Activated naive CD4-positive, alpha-beta T cell treated with anti-CD3 and anti-CD28 coated beads for 36 hours (primary cell): ENCODE measurements around the gene CPT2. TPM values are rescaled to one million over a fixed set of nuclear protein-coding genes. Genes with fewer than 3 reads are reported as not detected.
A peak's percentile ranks its signal among the peaks of the same experiment; 100 is the strongest.
"Not testable (repeated sequence)": the region's sequence is repeated elsewhere in the genome, so short reads cannot be mapped to it uniquely, and the experiment has no call there.

Experiments used
- CTCF ChIA-PET: fragments of 350-600 bp; sonication (Branson Sonifier 250); formaldehyde crosslinking; loops from one replicate; lab custom pipeline; 2021; ENCODE audit warnings: antibody characterized with exemption; lab: Charles Lee
- DNase-seq: peaks from one replicate; pipeline ENCODE4 v3.0.0-alpha.2; 2020
- H3K27ac Mint-ChIP-seq: one replicate; pipeline ENCODE4 v1.8.0; 2021; ENCODE audit warnings: mild to moderate bottlenecking, mixed read lengths
- H3K27me3 Mint-ChIP-seq: one replicate; pipeline ENCODE4 v1.8.0; 2021; ENCODE audit warnings: low read depth, mixed read lengths
- H3K36me3 Mint-ChIP-seq: one replicate; pipeline ENCODE4 v1.8.0; 2021; ENCODE audit warnings: low read depth, mixed read lengths
- H3K4me1 Mint-ChIP-seq: one replicate; pipeline ENCODE4 v1.8.0; 2021; ENCODE audit warnings: low read depth, mixed read lengths
- H3K4me3 Mint-ChIP-seq: one replicate; pipeline ENCODE4 v1.8.0; 2021; ENCODE audit warnings: mild to moderate bottlenecking, moderate library complexity, mixed read lengths
- H3K9me3 Mint-ChIP-seq: one replicate; pipeline ENCODE4 v1.8.0; 2021; ENCODE audit warnings: mixed read lengths
- intact Hi-C: fragments of 100-400 bp; cut with micrococcal nuclease; formaldehyde crosslinking; loops from one replicate; pipeline ENCODE4 v1.15.1; 2023
- total RNA-seq, 2 experiments: library from RNA; stranded (reverse); gene quantifications; one replicate each; pipeline ENCODE4 v1.2.3, GENCODE V29; 2021

The CPT2 gene
- total RNA-seq, 2 experiments from 2014 or later, result 11.3 to 13.8 TPM

DNA sequence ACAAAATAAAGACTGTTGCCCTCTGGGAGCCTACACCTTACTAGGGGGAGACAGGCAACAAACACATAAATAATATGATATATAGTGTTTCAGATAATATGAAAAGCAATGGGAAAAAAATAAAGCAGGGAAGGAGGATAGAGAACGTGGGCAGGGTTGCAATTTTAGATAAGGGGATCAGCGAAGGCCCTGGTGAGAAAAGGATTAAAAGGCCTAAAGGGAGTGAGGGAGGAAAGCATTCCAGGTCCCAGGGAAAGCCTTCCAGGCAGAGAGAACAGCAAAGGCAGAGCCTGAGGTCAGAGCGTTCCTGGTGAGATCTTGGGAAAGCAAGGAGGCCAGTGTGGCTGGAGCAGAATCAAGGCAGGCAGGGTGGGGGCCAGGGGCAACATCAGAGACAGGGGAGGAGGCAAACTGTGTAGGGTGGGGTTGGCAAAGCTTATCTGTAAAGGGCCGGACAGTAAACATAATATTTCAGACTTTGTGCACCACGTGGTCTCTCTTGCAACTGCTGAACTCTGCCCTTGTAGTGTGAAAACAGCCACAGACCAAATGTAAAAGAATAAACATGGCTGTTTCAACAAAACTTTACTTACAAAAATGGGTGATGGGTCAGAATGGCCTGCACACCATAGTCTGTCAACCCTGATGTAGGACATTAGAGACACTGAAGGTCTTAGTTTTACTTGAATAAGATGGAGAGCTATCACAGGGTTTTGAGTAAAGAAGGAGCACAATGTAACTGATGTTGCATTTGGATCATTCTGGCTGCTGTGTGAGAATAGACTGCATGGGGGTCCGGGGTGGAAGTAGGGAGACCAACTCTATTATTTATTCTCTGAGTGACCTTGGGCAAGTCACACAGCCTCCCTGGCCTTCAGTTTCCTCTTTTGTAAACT is 13.3 kb upstream of the CPT2 start:
- Mint-ChIP-seq H3K36me3 (no peaks in the 10 kb centered on the region), H3K4me1 (no peaks in the 10 kb centered on the region), H3K9me3 (no peaks in the 10 kb centered on the region), H3K4me3 (no peak overlapping the region), H3K27me3 (peaks cover 4% of the 10 kb centered on the region), H3K27ac (no peak overlapping the region)
- no peak for DNase-seq
- CTCF ChIA-PET, result interaction anchor here (0.9 to 5.4 kb wide), 5 partner anchors 10 to 341 kb away, joined by 3 to 30 read pairs (median 5); partner anchors contain the start of gene ZYG11A
- intact Hi-C loops, result loop anchor here (5.0 to 10.0 kb wide), 3 partner anchors 71 to 339 kb away; partner anchors contain the start of genes ECHDC2 and ZYG11A

DNA sequence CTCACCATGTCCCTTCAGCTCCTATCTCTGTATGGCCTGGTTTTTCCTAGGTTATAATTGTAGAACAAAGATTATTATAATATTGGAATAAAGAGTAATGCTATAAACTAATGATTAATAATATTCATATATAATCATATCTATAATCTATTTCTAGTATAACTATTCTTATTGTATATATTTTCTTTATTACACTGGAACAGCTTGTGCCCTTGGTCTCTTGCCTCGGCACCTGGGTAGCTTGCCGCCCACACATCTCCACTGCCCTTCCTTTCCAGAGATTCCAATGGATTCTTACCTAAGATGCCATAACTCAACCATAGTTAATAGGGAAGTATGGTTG is 10.7 kb upstream of the CPT2 start:
- not testable (repeated sequence) for H3K4me3 Mint-ChIP-seq, H3K27ac Mint-ChIP-seq, H3K9me3 Mint-ChIP-seq, H3K36me3 Mint-ChIP-seq, H3K4me1 Mint-ChIP-seq, DNase-seq, H3K27me3 Mint-ChIP-seq
- intact Hi-C loops, result loop anchor here (10.0 kb wide), 1 partner anchor 341 kb away; the partner anchor contains the start of gene ZYG11A
- CTCF ChIA-PET, result interaction anchor here (0.7 to 2.0 kb wide), 7 partner anchors 10 to 48 kb away, joined by 3 to 17 read pairs (median 4); partner anchors contain the start of gene CPT2

DNA sequence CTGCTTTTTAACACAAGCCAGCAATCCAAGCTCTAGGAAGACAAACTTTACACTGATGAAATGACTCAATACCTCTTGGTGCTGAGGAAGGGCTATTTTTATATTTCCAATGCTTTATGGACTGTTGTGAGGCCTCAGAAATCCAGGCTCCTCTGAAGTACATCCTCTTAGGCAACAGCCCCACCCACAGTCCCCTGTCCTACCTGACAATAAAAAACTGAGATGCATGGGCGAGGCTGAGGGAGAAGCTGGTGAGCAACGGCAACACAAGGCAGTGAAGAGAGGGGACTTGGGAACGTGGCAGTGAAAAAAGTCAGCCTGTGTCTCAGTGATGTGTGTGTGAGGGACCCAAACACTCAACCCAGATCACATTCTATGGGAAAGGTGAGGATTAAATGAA is 10.1 kb upstream of the CPT2 start:
- Mint-ChIP-seq H3K9me3 (no peaks in the 10 kb centered on the region), H3K36me3 (no peaks in the 10 kb centered on the region), H3K4me3 (no peak overlapping the region), H3K4me1 (no peaks in the 10 kb centered on the region), H3K27ac (no peak overlapping the region), H3K27me3 (no peaks in the 10 kb centered on the region)
- CTCF ChIA-PET, result interaction anchor here (0.6 to 2.0 kb wide), 8 partner anchors 9 to 263 kb away, joined by 3 to 17 read pairs (median 4); partner anchors contain the start of gene CPT2
- intact Hi-C loops, result loop anchor here (10.0 kb wide), 1 partner anchor 342 kb away; the partner anchor contains the start of gene ZYG11A
- DNase-seq, result no peak

DNA sequence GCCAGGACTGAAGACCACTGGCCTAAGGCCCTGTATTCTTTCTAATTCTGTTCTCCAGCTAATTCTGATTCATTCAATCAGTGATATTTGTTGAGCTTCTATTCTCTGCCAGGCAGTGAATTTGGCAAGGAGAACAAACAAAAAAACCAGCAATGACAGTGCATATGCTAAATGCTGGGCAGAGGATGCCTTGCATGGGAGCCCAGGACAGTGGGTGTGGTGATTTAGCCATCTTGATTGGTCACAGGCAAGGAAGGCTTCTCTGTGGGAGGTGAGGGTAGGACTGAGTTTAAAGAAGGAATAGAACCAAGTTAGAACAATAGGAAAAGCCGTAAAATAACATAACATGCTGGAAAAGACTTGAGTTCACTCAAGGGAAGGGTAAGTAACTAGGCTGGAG is 9.2 kb upstream of the CPT2 start:
- no peaks in the 10 kb centered on the region for H3K27me3 Mint-ChIP-seq
- peaks cover 2% of the 10 kb centered on the region for H3K9me3 Mint-ChIP-seq
- H3K4me1 Mint-ChIP-seq, result no peaks in the 10 kb centered on the region
- H3K27ac Mint-ChIP-seq, result no peak overlapping the region
- no peak overlapping the region for H3K4me3 Mint-ChIP-seq
- intact Hi-C loops, result loop anchor here (10.0 kb wide), 1 partner anchor 343 kb away; the partner anchor contains the start of gene ZYG11A
- DNase-seq, result no peak
- H3K36me3 Mint-ChIP-seq, result no peaks in the 10 kb centered on the region
- CTCF ChIA-PET, result interaction anchor here (0.5 to 2.0 kb wide), 4 partner anchors 8 to 144 kb away, joined by 3 to 17 read pairs (median 5); partner anchors contain the start of gene CPT2

DNA sequence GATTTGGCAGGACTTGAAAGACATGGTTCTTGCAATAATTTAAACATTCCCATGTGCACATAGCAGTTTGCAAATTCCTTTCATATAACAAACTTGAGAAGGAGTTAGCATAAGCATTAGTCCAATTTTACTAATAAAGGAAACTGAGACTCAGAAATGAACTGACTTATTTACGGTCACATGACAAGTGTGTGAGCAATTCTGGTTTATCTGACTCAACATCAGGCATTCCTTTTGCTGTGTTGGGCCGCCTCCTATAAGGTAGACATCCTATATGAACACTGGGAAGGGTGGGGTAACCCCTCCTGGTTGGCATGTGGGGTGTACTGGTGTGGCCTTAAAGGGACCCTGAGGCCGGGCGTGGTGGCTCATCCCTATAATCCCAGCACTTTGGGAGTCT is 8.5 kb upstream of the CPT2 start:
- Mint-ChIP-seq H3K27ac (no peak overlapping the region), H3K4me1 (no peaks in the 10 kb centered on the region), H3K27me3 (no peaks in the 10 kb centered on the region), H3K36me3 (no peaks in the 10 kb centered on the region), H3K9me3 (peaks cover 2% of the 10 kb centered on the region), H3K4me3 (no peak overlapping the region)
- no peak for DNase-seq
- intact Hi-C loops, result loop anchor here (10.0 kb wide), 1 partner anchor 343 kb away; the partner anchor contains the start of gene ZYG11A
- CTCF ChIA-PET, result no interaction called here

DNA sequence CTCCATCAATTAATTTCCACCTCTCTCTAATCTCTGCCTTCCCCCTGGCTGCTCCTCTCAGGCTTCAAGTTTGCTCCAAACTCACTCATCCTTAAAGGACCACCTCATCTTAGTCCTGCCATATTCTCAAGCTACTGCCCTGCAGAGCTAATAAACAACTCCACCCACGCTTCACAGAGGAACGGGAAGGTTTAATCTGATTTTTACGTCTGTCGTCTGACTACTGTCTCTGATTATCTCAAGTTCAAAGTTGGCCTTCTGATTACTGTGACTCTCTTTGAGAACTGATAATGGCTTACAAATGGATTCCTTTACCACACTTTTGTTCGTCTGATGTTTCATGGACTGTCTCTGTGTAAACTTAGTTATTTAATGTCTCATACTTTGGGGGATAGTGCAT is 7.6 kb upstream of the CPT2 start:
- CTCF ChIA-PET, result no interaction called here
- no peak overlapping the region for H3K27ac Mint-ChIP-seq
- intact Hi-C loops, result loop anchor here (10.0 kb wide), 1 partner anchor 344 kb away; the partner anchor contains the start of gene ZYG11A

DNA sequence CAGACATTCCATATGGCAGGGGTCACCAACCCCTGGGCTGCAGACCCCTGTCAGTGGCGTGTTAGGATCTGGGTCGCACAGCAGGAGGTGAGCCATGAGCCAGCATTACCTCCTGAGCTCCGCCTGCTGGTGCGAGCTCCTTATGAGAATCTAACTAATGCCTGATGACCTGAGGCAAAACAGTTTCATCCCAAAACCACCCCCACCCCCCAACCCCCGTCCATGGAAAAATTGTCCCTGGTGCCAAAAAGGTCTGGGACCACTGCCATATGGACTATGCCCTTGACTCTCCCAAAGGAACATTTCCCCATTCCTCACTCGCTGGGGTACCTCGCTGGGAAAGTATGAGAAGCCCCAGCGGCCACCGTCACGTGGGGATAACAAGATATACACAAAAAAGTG is 6.4 kb upstream of the CPT2 start:
- CTCF ChIA-PET, result interaction anchor here (6.3 kb wide), 1 partner anchor 8 kb away, joined by 30 read pairs; no protein-coding TSS in a partner anchor
- Mint-ChIP-seq H3K4me3 (no peak overlapping the region), H3K36me3 (no peaks in the 10 kb centered on the region)

More for the DNA sequence above, 7.6 kb upstream of the CPT2 start:
- H3K4me3 Mint-ChIP-seq, result no peak overlapping the region
- H3K9me3 Mint-ChIP-seq, result peaks cover 2% of the 10 kb centered on the region
- H3K4me1 Mint-ChIP-seq, result no peaks in the 10 kb centered on the region
- DNase-seq, result no peak
- H3K27me3 Mint-ChIP-seq, result no peaks in the 10 kb centered on the region
- H3K36me3 Mint-ChIP-seq, result no peaks in the 10 kb centered on the region

DNA sequence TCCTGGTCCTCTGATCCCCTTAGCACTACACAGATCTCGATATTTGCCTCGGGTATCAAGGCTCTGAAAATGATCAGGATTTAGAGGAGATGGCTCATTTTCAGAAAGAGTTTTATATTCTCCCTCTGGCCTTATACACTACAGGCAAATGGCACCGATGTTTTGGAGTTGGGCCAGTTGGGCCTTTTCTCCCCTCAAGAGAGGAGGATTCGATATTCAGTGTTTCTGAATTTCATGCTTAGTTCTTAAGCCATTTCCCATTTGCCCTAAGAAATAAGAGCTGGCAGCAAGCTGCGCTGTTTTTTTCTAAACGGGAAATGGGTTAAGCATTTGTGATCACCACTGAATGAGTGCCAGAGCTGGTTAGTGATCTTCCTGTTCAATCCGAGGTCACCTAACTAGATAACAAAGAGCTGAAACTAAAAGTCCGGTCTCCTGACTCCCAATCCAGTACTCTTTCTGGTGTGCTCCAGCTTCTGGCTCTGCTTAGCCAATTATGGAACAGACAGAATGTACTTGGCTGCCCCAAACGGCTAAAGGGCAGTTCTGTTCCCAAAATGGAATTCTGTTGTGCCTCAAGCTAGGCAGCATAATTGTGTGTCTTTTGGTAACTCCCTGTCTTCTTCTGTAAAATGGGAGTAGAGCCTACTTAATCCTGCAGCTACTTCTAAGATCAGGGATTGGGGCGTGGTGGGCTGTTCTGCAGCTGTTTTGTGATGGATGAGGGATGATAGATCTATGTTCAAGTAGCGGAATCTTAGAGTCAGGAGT is 1.2 kb upstream of the CPT2 start:
- H3K36me3 Mint-ChIP-seq, result peaks cover 12% of the 10 kb centered on the region
- peak overlapping the region; percentile 46 for H3K4me3 Mint-ChIP-seq
- H3K9me3 Mint-ChIP-seq, result peaks cover 2% of the 10 kb centered on the region
- CTCF ChIA-PET, result interaction anchor here (0.6 to 6.3 kb wide), 5 partner anchors 9 to 855 kb away, joined by 3 to 30 read pairs (median 4); no protein-coding TSS in a partner anchor
- peaks cover 21% of the 10 kb centered on the region for H3K4me1 Mint-ChIP-seq
- no peak for DNase-seq
- H3K27me3 Mint-ChIP-seq, result no peaks in the 10 kb centered on the region
- H3K27ac Mint-ChIP-seq, result no peak overlapping the region
- intact Hi-C loops, result loop anchor here (1.0 to 5.0 kb wide), 9 partner anchors 25 to 829 kb away; partner anchors contain the start of genes CC2D1B, CZIB, ECHDC2 and MAGOH

More for the DNA sequence above, 6.4 kb upstream of the CPT2 start:
- intact Hi-C loops, result no loop called here
- Mint-ChIP-seq H3K27me3 (no peaks in the 10 kb centered on the region), H3K4me1 (no peaks in the 10 kb centered on the region), H3K9me3 (peaks cover 2% of the 10 kb centered on the region), H3K27ac (no peak overlapping the region)
- DNase-seq, result no peak

DNA sequence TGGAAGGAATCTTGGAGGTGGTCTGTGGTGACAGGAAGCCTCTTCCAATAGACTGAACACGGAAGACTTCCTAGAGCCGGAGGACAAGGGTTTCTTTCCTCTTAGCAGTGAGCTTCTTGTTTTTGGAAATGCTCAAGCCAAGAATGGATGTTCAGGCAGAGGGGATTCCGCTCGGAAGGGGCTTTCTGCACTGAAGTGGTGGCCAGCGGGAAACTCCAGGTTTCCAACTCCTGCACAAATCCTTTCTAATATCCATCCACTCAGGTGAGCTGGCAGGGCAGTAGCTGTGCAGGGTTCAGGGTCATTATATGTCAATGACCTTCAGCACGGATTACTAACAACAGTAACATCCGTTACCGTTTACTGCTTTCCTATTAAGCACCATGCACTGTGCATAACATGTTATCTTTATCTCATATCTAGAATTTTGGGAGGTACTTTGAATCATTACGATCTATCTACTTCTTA is 573 bp upstream of the CPT2 start:
- Mint-ChIP-seq H3K4me3 (peak overlapping the region; percentile 96), H3K4me1 (peaks cover 21% of the 10 kb centered on the region), H3K36me3 (peaks cover 14% of the 10 kb centered on the region), H3K27me3 (no peaks in the 10 kb centered on the region), H3K9me3 (peaks cover 2% of the 10 kb centered on the region), H3K27ac (peak overlapping the region; percentile 87)
- DNase-seq, result no peak
- intact Hi-C loops, result loop anchor here (1.0 to 5.0 kb wide), 9 partner anchors 24 to 830 kb away; partner anchors contain the start of genes CC2D1B, CZIB, ECHDC2 and MAGOH
- CTCF ChIA-PET, result interaction anchor here (0.6 to 6.3 kb wide), 4 partner anchors 10 to 856 kb away, joined by 3 to 30 read pairs (median 10); no protein-coding TSS in a partner anchor

DNA sequence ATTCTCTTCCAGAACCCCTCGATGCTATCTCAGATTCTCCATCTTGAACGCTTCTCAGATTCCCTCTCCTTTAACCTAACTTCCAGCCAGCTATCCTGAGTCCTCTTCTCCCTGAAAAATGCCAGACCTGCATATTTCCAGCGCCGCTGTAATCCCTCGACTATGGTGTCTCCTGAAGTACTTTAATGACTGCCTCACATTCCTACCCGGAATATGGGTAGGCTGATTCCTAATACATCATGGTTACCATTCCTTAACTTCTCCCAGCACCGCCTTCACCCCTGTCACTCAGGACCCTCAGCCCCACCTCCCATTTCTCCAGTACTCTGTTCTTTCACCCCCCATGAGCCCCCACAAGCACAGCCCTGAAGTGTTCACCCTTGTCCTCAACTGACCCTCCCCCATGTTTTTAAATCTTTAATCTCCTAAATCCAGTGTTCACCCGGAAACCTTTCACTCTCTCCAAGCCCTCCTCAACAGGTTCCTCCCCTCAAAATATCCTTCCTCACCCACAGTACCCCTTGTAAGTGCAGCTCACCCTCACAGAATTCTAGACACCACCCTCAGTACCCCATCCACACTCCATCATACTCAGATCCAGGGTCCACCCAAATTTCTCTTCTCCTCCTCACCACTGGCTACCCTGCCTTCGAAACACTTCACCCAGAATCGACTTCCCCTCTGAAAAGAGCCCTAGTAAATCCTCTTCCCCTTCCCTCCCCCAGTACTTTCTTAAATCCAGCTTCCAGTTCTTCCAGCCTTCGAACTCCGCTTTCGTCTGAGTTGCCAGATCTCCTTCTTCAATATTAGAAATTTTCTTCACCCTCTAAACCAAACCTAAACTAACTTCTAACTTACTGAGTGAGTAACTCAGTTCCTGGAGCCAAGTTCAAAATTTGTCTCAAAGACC is 922 bp downstream of the CPT2 start:
- Mint-ChIP-seq H3K27me3 (no peaks in the 10 kb centered on the region), H3K27ac (peak overlapping the region; percentile 97), H3K36me3 (peaks cover 17% of the 10 kb centered on the region), H3K4me1 (peaks cover 21% of the 10 kb centered on the region), H3K4me3 (peak overlapping the region; percentile 96), H3K9me3 (no peaks in the 10 kb centered on the region)
- intact Hi-C loops, result loop anchor here (2.0 to 5.0 kb wide), 4 partner anchors 183 to 495 kb away; partner anchors contain the start of gene ECHDC2
- CTCF ChIA-PET, result interaction anchor here (1.1 to 1.3 kb wide), 2 partner anchors 11 to 81 kb away, joined by 3 to 5 read pairs; no protein-coding TSS in a partner anchor
- DNase-seq, result no peak
